Stimulated activated CD8-positive, alpha-beta memory T cell treated with anti-CD3 and anti-CD28 coated beads, Interleukin-15, amount 100 ng/mL, for 24 hours (primary cell): ENCODE results near the gene PDE7B.

Source experiments
- DNase-seq: peaks from one replicate; pipeline ENCODE4 v3.0.0-alpha.2; 2020; ENCODE audit warnings: low read depth

PDE7B gene

GRCh38 chr6:135890876-135891275, 39.4 kb downstream of the PDE7B start:
- no peak for DNase-seq

GRCh38 chr6:135891710-135892109, 40.2 kb downstream of the PDE7B start:
- DNase-seq: no peak

GRCh38 chr6:135895231-135895911, 43.9 kb downstream of the PDE7B start:
- no peak for DNase-seq

- no peak for DNase-seq
Observed at GRCh38 chr6:135897087-135897486, 45.6 kb downstream of the PDE7B start.

GRCh38 chr6:135901774-135902524, 50.4 kb downstream of the PDE7B start:
- DNase-seq: no peak

- DNase-seq: no peak
Observed at GRCh38 chr6:135902756-135903331, 51.3 kb downstream of the PDE7B start.

- no peak for DNase-seq
Observed at GRCh38 chr6:135904666-135905065, 53.2 kb downstream of the PDE7B start.

- DNase-seq: no peak
Observed at GRCh38 chr6:135905604-135906300, 54.3 kb downstream of the PDE7B start.

GRCh38 chr6:135906542-135906941, 55.0 kb downstream of the PDE7B start:
- no peak for DNase-seq

- DNase-seq: no peak
Observed at GRCh38 chr6:135906972-135907465, 55.5 kb downstream of the PDE7B start.

- no peak for DNase-seq
Observed at GRCh38 chr6:135909737-135910387, 58.4 kb downstream of the PDE7B start.

GRCh38 chr6:135910790-135911618, 59.5 kb downstream of the PDE7B start:
- no peak for DNase-seq

GRCh38 chr6:135913785-135914184, 62.3 kb downstream of the PDE7B start:
- DNase-seq: no peak

- DNase-seq: no peak
Observed at GRCh38 chr6:135919026-135919425, 67.5 kb downstream of the PDE7B start.

- DNase-seq: no peak
Observed at GRCh38 chr6:135920689-135921088, 69.2 kb downstream of the PDE7B start.

- DNase-seq: no peak
Observed at GRCh38 chr6:135921188-135921587, 69.7 kb downstream of the PDE7B start.

- DNase-seq: no peak
Observed at GRCh38 chr6:135922174-135922573, 70.7 kb downstream of the PDE7B start.

GRCh38 chr6:135922746-135923145, 71.2 kb downstream of the PDE7B start:
- DNase-seq: no peak

- no peak for DNase-seq
Observed at GRCh38 chr6:135932651-135933050, 81.2 kb downstream of the PDE7B start.

- no peak for DNase-seq
Observed at GRCh38 chr6:135935941-135936601, 84.6 kb downstream of the PDE7B start.

GRCh38 chr6:135936606-135937005, 85.1 kb downstream of the PDE7B start:
- DNase-seq: no peak
